Breast epithelium (tissue), 4 donors: Measurements from ENCODE around the gene RBMS2. TPM values are rescaled to one million over a fixed set of nuclear protein-coding genes. Genes with fewer than 3 reads are reported as not detected.

Source experiments
- DNase-seq, 2 donors: peaks; one replicate each; pipeline ENCODE4 v3.0.0-alpha.2; 2019; ENCODE audit warnings: low spot score in 2 of 2
- H3K27ac ChIP-seq, 2 donors: fragments of 200-600 bp; sonication (generic) in 1 of 2; one replicate each; pipeline ENCODE4 v1.5.1; 2016 to 2019; ENCODE audit warnings: mild to moderate bottlenecking in 1 of 2
- H3K27me3 ChIP-seq, 2 donors: fragments of 200-600 bp; sonication (generic) in 1 of 2; one replicate each; pipeline versions ENCODE4 v1.5.1 to v1.6.0; 2017 to 2019; ENCODE audit warnings: control low read depth in 1 of 2, mild to moderate bottlenecking in 1 of 2
- H3K36me3 ChIP-seq: fragments of 200-600 bp; one replicate; pipeline ENCODE4 v1.5.1; 2019
- H3K4me1 ChIP-seq, 2 donors: fragments of 200-600 bp; sonication (generic); one replicate each; pipeline ENCODE4 v1.5.1; 2016 to 2019; ENCODE audit warnings: control low read depth in 1 of 2
- H3K4me3 ChIP-seq, 3 donors: fragments of 200-600 bp; sonication (generic); 1 replicate in 2 of 3; 2 replicates in 1 of 3; pipeline ENCODE4 v1.5.1; 2016 to 2019; ENCODE audit warnings: mild to moderate bottlenecking in 3 of 3, moderate library complexity in 2 of 3
- H3K9me3 ChIP-seq, 2 donors: fragments of 200-600 bp; sonication (generic) in 1 of 2; one replicate each; pipeline ENCODE4 v1.5.1; 2016 to 2019; ENCODE audit warnings: control low read depth in 1 of 2
- POLR2A ChIP-seq: fragments of 450-650 bp; IDR thresholded peaks from one replicate; pipeline ENCODE4 v1.6.1; 2016; ENCODE audit warnings: antibody characterized with exemption, mild to moderate bottlenecking, moderate library complexity
- POLR2AphosphoS5 ChIP-seq, 3 donors: sonication (generic); formaldehyde crosslinking; IDR thresholded peaks; one replicate each; pipeline ENCODE4 v1.6.1; 2017; ENCODE audit warnings: antibody characterized with exemption in 3 of 3
- intact Hi-C: fragments of 100-400 bp; cut with DNase I; formaldehyde crosslinking; loops from one replicate; pipeline ENCODE4 v1.15.1; 2023; ENCODE audit warnings: low total_unique reads
- total RNA-seq, 3 donors: library from RNA; depleted of rRNA; stranded (reverse); fragments of >200 nt; gene quantifications; one replicate each; pipeline ENCODE4 v1.1.0, GENCODE V29; 2016
- TF ChIP-seq, protein P1 (sequence below), 3 donors: fragments of 450-650 bp; IDR thresholded peaks; one replicate each; pipeline ENCODE4 v1.5.1; 2016 to 2017; ENCODE audit warnings: antibody characterized with exemption in 3 of 3, mild to moderate bottlenecking in 3 of 3, moderate library complexity in 3 of 3

The RBMS2 gene
- total RNA-seq, 3 donors from 2014 or later = 22.9 to 27.5 (median 27.2) TPM

DNA sequence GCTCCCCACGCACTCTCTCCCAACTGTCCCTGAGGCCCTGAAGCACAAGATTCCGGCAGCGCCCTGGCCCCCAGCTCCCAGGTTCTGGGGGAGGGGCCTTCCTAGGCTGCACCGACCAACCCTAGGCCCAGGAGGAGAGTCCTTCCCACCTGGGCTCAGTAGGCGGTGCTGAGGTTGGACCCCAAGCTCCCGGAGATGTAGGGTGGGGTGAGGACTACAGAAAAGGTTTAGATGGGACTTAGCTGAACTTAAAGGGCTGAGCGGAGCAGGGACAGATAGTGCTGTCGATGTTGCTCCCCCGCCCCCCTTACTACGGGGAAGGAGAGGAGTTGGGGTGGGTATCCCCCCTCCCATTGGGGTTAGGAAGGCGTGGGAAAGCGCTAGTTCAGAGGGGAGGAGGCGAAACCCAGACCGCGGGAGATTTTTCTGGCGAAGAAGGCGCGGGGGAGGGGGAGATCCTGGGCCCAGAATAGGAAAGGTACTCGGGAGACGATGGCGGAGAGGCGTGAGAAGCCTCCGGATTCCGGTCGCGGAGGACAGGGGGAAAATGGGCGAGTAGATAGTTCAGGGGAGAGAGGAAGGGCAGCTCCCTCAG lies 112.7 kb downstream of the RBMS2 start:
- peak; percentile 72 to 76 for DNase-seq
- H3K4me3 ChIP-seq = peak overlapping the region; percentile 79 to 95 (median 83)
- no peaks in the 10 kb centered on the region for H3K9me3 ChIP-seq
- peak overlapping the region; percentile 96 to 98 for H3K27ac ChIP-seq
- no peak for TF ChIP-seq POLR2A
- TF ChIP-seq, protein P1, sequence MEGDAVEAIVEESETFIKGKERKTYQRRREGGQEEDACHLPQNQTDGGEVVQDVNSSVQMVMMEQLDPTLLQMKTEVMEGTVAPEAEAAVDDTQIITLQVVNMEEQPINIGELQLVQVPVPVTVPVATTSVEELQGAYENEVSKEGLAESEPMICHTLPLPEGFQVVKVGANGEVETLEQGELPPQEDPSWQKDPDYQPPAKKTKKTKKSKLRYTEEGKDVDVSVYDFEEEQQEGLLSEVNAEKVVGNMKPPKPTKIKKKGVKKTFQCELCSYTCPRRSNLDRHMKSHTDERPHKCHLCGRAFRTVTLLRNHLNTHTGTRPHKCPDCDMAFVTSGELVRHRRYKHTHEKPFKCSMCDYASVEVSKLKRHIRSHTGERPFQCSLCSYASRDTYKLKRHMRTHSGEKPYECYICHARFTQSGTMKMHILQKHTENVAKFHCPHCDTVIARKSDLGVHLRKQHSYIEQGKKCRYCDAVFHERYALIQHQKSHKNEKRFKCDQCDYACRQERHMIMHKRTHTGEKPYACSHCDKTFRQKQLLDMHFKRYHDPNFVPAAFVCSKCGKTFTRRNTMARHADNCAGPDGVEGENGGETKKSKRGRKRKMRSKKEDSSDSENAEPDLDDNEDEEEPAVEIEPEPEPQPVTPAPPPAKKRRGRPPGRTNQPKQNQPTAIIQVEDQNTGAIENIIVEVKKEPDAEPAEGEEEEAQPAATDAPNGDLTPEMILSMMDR (IDR thresholded peaks at IDR 0.05) = no peak
- TF ChIP-seq POLR2AphosphoS5 (IDR thresholded peaks at IDR 0.05) = peak in 1 of 3 donors; percentile 12
- no peaks in the 10 kb centered on the region for H3K27me3 ChIP-seq
- H3K4me1 ChIP-seq = peaks cover 8 to 29% of the 10 kb centered on the region in 2 donors
- H3K36me3 ChIP-seq = no peaks in the 10 kb centered on the region
- intact Hi-C loops = loop anchor here (10.0 kb wide), 1 partner anchor 50 kb away; the partner anchor contains the start of gene PTGES3

DNA sequence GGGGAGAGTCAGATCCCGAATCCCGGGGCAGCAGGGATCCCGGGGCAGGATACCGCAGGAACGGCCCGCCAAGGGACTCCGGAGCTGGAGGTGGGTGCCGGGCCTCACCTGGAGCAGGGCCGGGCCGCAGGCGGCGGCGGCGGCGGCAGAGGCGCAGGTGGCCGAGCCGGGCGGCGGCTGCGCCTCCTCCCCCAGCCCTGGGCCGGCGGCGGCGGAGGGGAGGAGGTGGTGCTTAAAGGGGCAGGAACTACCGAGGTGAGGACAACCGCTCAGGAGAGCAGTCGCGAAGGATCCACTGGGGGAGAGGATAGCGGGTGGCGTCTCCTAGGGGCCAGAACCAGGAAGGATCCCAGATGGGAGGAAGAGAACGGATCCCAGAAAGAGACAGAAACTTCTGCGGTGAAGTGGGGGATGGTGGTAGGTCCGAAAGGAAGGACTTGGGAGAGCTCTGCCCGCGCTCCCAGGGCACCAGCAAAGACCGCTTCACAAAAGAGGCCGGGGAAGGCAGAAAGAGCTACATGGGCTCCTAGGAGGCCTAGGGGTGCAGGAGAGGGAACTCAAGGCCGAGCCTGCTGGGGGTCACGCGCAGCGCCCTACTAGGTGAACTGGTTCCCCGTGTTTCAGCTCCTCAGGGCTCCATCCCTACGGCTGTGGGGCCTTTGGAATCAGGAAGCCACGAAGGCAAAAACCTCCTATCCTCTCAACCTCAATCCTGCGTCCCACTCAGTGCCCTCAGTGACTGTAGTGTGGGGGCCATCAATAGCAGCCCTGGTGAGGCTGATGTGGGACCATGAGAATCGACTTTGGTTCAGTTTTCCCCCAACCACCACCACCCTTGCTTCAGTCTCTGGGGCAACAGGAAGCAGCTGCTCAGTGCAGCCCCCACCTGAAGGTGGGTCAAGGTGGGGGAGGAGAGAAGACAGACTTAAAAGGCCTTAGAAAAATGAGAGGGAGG lies 113.5 kb downstream of the RBMS2 start:
- Histone ChIP-seq H3K27me3 (no peaks in the 10 kb centered on the region), H3K27ac (peak overlapping the region; percentile 96 to 98), H3K36me3 (no peaks in the 10 kb centered on the region), H3K4me3 (peak overlapping the region; percentile 79 to 95 (median 83)), H3K4me1 (peaks cover 8 to 29% of the 10 kb centered on the region in 2 donors), H3K9me3 (no peaks in the 10 kb centered on the region)
- TF ChIP-seq POLR2AphosphoS5 (IDR thresholded peaks at IDR 0.05) = peak in 2 of 3 donors; percentile 37 to 65
- TF ChIP-seq POLR2A = no peak
- TF ChIP-seq, protein P1 (IDR thresholded peaks at IDR 0.05) = peak in 2 of 3 donors; percentile 35 to 50
- intact Hi-C loops = loop anchor here (10.0 kb wide), 1 partner anchor 50 kb away; the partner anchor contains the start of gene PTGES3
- DNase-seq = peak; percentile 82 to 85

DNA sequence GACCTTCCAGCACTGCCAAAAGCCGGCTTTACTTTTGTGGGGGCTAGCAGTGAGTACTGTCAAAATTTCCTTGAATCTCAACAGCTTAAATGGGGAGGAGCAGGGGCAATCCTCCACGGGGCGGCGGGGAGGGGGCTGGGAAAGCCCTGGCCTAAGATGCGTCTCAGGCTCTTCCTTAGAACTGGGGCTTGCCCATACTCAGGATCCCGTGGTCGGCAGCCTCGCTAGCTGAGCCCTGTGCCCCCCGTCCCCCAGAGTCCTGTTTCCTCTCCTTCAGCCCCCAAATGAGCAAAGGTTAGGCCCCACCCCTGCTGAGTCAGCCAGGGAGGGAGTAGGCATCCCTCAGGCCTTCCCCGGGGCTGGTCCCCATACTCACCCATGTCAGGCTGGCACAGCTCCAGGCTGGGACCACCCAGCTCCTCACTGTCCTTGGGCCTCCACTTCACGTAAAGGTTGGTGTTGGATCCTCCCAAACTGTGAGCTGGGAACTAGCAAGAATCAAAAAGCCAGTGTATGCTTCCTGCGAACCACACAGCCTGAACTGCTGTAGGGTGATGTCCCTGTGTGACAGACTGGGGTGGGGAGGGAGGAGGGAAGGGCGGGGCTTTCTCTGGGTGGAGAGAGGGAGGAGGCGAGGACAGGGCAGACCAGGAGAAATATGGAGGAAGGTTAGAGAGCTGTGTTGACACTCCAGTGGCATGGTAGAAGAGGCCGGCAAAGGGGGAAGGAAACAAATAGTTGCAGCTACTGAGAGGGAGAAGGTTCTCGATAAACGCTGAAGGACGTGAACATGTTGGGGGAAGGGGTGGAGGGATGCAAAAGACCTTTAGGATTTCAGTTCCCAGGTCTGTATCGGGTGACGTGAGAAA lies 114.4 kb downstream of the RBMS2 start:
- Histone ChIP-seq H3K4me1 (peaks cover 8 to 21% of the 10 kb centered on the region in 2 donors), H3K27me3 (no peaks in the 10 kb centered on the region), H3K36me3 (no peaks in the 10 kb centered on the region), H3K9me3 (no peaks in the 10 kb centered on the region), H3K27ac (peak overlapping the region; percentile 96 to 98), H3K4me3 (peak overlapping the region; percentile 79 to 95 (median 83))
- intact Hi-C loops = loop anchor here (10.0 kb wide), 1 partner anchor 49 kb away; the partner anchor contains the start of gene PTGES3
- peak; percentile 63 to 91 (median 70) for TF ChIP-seq POLR2AphosphoS5 (IDR thresholded peaks at IDR 0.05)
- peak; percentile 32 for TF ChIP-seq POLR2A
- TF ChIP-seq, protein P1 (IDR thresholded peaks at IDR 0.05) = no peak
- peak; percentile 93 to 95 for DNase-seq

DNA sequence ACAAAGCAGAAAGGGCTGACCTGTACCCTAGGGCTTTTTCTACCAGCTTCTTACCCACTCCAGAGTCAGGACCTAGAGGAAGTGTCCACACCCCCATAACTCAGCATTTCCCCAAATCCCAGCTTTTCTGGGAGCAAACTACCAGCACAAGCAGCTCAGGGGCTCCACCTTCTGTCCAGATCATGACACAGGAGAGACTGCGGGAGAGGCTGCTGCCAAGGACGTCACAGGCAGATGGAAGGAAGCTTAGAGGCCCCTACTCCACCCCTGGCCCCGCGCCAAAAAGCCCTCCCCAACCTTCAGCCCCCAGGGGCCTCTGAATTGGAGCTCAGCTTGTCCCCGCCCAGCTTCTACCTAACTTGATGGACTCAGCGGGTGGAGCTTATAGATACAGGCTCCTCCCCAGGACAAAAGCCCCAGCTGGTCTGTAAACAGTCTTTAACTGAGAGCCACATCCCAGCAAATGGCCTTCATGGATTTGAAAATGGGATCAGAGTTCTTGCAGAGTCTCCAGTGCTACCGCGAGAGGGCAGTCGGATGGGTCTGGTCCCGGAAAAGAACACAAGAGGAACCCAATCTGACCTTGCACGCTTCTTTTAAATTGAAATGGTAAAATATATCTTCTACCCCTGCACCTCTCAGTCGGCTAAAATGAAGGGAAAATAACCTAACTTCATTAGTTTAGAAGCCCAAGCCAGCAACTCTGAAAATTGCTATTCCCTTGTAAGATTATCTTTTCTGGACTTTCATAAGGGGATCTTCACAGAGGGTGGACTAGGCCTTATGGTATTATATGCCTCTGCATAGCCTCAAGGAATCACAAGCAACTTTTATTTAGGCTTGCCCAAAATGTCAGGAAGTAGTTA lies 115.3 kb downstream of the RBMS2 start:
- H3K4me1 ChIP-seq = peaks cover 4 to 20% of the 10 kb centered on the region in 2 donors
- H3K9me3 ChIP-seq = no peaks in the 10 kb centered on the region
- intact Hi-C loops = loop anchor here (10.0 kb wide), 1 partner anchor 48 kb away; the partner anchor contains the start of gene PTGES3
- TF ChIP-seq POLR2AphosphoS5 (IDR thresholded peaks at IDR 0.05) = peak; percentile 23 to 85 (median 56)
- TF ChIP-seq, protein P1 (IDR thresholded peaks at IDR 0.05) = peak; percentile 33 to 57 (median 55)
- TF ChIP-seq POLR2A = no peak
- H3K36me3 ChIP-seq = no peaks in the 10 kb centered on the region
- peak overlapping the region; percentile 96 to 98 for H3K27ac ChIP-seq
- H3K27me3 ChIP-seq = no peaks in the 10 kb centered on the region
- H3K4me3 ChIP-seq = peak overlapping the region; percentile 79 to 95 (median 83)
- DNase-seq = peak; percentile 99 to 100
